Mesendoderm (in vitro differentiated cells): Measurements from ENCODE around the gene NAXE.

Source experiments
- DNase-seq: peaks from one replicate; pipeline ENCODE4 v3.0.0; 2013
- H2AK5ac ChIP-seq: 2 replicates; pipeline ENCODE4 v1.6.1; 2013; ENCODE audit warnings: low read length, inconsistent platforms
- H2BK120ac ChIP-seq: 2 replicates; pipeline ENCODE4 v1.6.1; 2013; ENCODE audit warnings: low read depth, mild to moderate bottlenecking, low read length, moderate library complexity, mixed read lengths
- H2BK15ac ChIP-seq: replicated peaks from 2 replicates; pipeline ENCODE4 v1.6.1; 2013; ENCODE audit warnings: low read depth, mild to moderate bottlenecking, moderate library complexity
- H2BK5ac ChIP-seq: 2 replicates; pipeline ENCODE4 v1.6.1; 2013; ENCODE audit warnings: low read length, inconsistent platforms
- H3K18ac ChIP-seq: 2 replicates; pipeline ENCODE4 v1.6.1; 2013; ENCODE audit warnings: mild to moderate bottlenecking, low read length, mixed read lengths
- H3K23ac ChIP-seq: one replicate; pipeline ENCODE4 v1.6.1; 2013; ENCODE audit warnings: low read length
- H3K27ac ChIP-seq: 2 replicates; pipeline ENCODE4 v1.5.1; 2013; ENCODE audit warnings: low read depth, mild to moderate bottlenecking, inconsistent platforms, low read length, moderate library complexity
- H3K27me3 ChIP-seq: 2 replicates; pipeline ENCODE4 v1.6.1; 2013; ENCODE audit warnings: low read length, control low read depth, mild to moderate bottlenecking, inconsistent platforms; ENCODE audit not compliant: insufficient read depth, poor library complexity
- H3K36me3 ChIP-seq: 2 replicates; pipeline ENCODE4 v1.6.1; 2013; ENCODE audit warnings: low read length, inconsistent platforms; ENCODE audit not compliant: control insufficient read depth, insufficient read depth
- H3K4ac ChIP-seq: one replicate; pipeline ENCODE4 v1.6.1; 2013; ENCODE audit warnings: low read depth, mild to moderate bottlenecking, low read length, moderate library complexity
- H3K4me1 ChIP-seq: 2 replicates; pipeline ENCODE4 v1.6.1; 2013; ENCODE audit warnings: low read depth, low read length, inconsistent platforms; ENCODE audit not compliant: control insufficient read depth
- H3K4me2 ChIP-seq: 2 replicates; pipeline ENCODE4 v1.6.1; 2013; ENCODE audit warnings: low read length
- H3K4me3 ChIP-seq: 2 replicates; pipeline ENCODE4 v1.5.1; 2013; ENCODE audit warnings: mild to moderate bottlenecking, low read length
- H3K56ac ChIP-seq: one replicate; pipeline ENCODE4 v1.6.1; 2013; ENCODE audit warnings: low read length
- H3K79me1 ChIP-seq: 2 replicates; pipeline ENCODE4 v1.6.1; 2013; ENCODE audit warnings: low read length, inconsistent platforms
- H3K79me2 ChIP-seq: 2 replicates; pipeline ENCODE4 v1.6.1; 2013; ENCODE audit warnings: mild to moderate bottlenecking, low read length; ENCODE audit not compliant: control insufficient read depth, insufficient read depth
- H3K9ac ChIP-seq: 2 replicates; pipeline ENCODE4 v1.6.1; 2013; ENCODE audit warnings: low read length, inconsistent platforms
- H4K5ac ChIP-seq: one replicate; pipeline ENCODE4 v1.6.1; 2013; ENCODE audit warnings: low read length
- H4K8ac ChIP-seq: one replicate; pipeline ENCODE4 v1.6.1; 2013; ENCODE audit warnings: low read depth, mild to moderate bottlenecking, control low read depth, low read length, moderate library complexity
- WGBS: extraction: QIAGEN DNeasy Blood & Tissue Kit; methylation state at CpG from one replicate; pipeline ENCODE4 v1.1.7; 2013; ENCODE audit warnings: low lambda C conversion rate, missing lambda C conversion rate; ENCODE audit not compliant: insufficient coverage; ENCODE audit errors: extremely low coverage; 5-methylcytosine and 5-hydroxymethylcytosine counted together

Gene NAXE

DNA sequence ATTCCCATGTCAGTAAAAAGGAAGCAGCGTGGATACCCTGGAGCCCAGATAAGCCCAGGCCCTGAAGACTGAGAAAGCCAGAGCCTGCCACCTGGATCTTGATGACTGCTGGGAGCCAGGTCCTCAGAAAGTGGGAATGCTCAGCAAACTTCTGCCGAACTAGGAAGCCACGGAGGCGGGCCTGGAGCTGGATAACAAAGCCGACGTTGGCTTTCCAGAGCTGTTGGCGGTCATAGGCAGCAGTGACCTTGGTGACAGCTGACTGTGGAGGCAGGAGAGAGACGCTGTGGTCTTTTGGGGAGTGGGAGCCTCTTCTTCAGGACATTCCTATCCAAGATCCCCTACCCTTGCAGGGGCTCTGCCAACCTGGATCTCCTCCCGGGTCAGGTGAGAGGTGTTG is 43.6 kb upstream of the NAXE start:
- no peak overlapping the region for H2BK15ac ChIP-seq
- peaks cover 13% of the 10 kb centered on the region for H3K36me3 ChIP-seq
- H2BK5ac ChIP-seq = no peak overlapping the region
- H3K4me3 ChIP-seq = no peak overlapping the region
- no peak overlapping the region for H3K23ac ChIP-seq
- H3K27me3 ChIP-seq = no peaks in the 10 kb centered on the region
- H2AK5ac ChIP-seq = no peak overlapping the region
- no peak for DNase-seq
- no peak overlapping the region for H3K18ac ChIP-seq
- H3K56ac ChIP-seq = no peak overlapping the region
- no CpG with 5 or more reads among the region's 9 CpGs for WGBS
- no peak overlapping the region for H3K4ac ChIP-seq
- H3K27ac ChIP-seq = no peak overlapping the region
- no peak overlapping the region for H2BK120ac ChIP-seq
- H3K9ac ChIP-seq = no peak overlapping the region
- H3K4me2 ChIP-seq = no peak overlapping the region
- no peak overlapping the region for H4K5ac ChIP-seq
- no peaks in the 10 kb centered on the region for H3K79me1 ChIP-seq
- H4K8ac ChIP-seq = no peak overlapping the region
- no peaks in the 10 kb centered on the region for H3K79me2 ChIP-seq
- H3K4me1 ChIP-seq = no peaks in the 10 kb centered on the region

GRCh38 chr1:156549390-156549789 is 42.2 kb upstream of the NAXE start:
- Histone ChIP-seq H3K27me3 (no peaks in the 10 kb centered on the region), H3K56ac (no peak overlapping the region), H4K8ac (no peak overlapping the region), H3K9ac (no peak overlapping the region), H3K23ac (no peak overlapping the region), H2AK5ac (no peak overlapping the region), H3K4me3 (no peak overlapping the region), H4K5ac (no peak overlapping the region), H2BK5ac (no peak overlapping the region), H3K79me2 (no peaks in the 10 kb centered on the region), H3K79me1 (no peaks in the 10 kb centered on the region), H3K4me1 (no peaks in the 10 kb centered on the region), H2BK15ac (no peak overlapping the region), H3K4ac (no peak overlapping the region), H2BK120ac (no peak overlapping the region), H3K36me3 (peaks cover 13% of the 10 kb centered on the region), H3K18ac (no peak overlapping the region), H3K27ac (no peak overlapping the region), H3K4me2 (no peak overlapping the region)
- WGBS = no CpG with 5 or more reads among the region's 2 CpGs
- DNase-seq = peak; percentile 66

DNA sequence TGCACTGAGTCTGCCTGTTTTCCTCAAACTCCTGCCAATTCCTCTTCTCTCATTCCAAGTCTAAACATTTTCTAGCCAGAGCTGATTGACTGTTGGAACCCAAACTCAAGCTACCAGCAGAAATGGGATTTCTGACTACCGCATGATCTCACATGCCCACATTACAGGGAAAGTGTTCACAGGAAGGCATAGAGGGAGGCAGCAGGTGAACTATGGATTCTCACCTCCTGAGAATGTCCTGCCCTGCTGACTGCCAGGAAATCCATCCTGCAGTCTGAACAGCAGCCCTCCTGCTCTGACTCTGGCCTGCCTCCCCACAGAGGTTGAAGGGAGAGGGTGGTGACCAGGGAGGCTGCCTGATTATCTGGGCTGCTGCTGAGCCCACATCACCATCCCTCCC is 41.7 kb upstream of the NAXE start:
- Histone ChIP-seq H2BK120ac (no peak overlapping the region), H3K9ac (no peak overlapping the region), H3K4me3 (no peak overlapping the region), H3K27ac (no peak overlapping the region), H3K27me3 (no peaks in the 10 kb centered on the region), H3K23ac (no peak overlapping the region), H2BK15ac (no peak overlapping the region), H4K8ac (no peak overlapping the region), H2AK5ac (no peak overlapping the region), H2BK5ac (no peak overlapping the region), H3K4me2 (no peak overlapping the region), H4K5ac (no peak overlapping the region), H3K36me3 (peaks cover 13% of the 10 kb centered on the region), H3K18ac (no peak overlapping the region), H3K79me2 (no peaks in the 10 kb centered on the region), H3K56ac (no peak overlapping the region), H3K4me1 (no peaks in the 10 kb centered on the region), H3K4ac (no peak overlapping the region), H3K79me1 (no peaks in the 10 kb centered on the region)
- WGBS = no CpG with 5 or more reads among the region's 1 CpG
- no peak for DNase-seq

GRCh38 chr1:156550346-156550745 is 41.2 kb upstream of the NAXE start:
- Histone ChIP-seq H2BK120ac (no peak overlapping the region), H3K4ac (no peak overlapping the region), H3K9ac (no peak overlapping the region), H4K8ac (no peak overlapping the region), H2AK5ac (no peak overlapping the region), H3K18ac (no peak overlapping the region), H2BK5ac (no peak overlapping the region), H4K5ac (no peak overlapping the region), H3K27ac (no peak overlapping the region), H3K27me3 (no peaks in the 10 kb centered on the region), H3K79me1 (no peaks in the 10 kb centered on the region), H2BK15ac (no peak overlapping the region), H3K4me2 (no peak overlapping the region), H3K79me2 (no peaks in the 10 kb centered on the region), H3K4me1 (no peaks in the 10 kb centered on the region), H3K4me3 (no peak overlapping the region), H3K23ac (no peak overlapping the region), H3K36me3 (peaks cover 13% of the 10 kb centered on the region), H3K56ac (no peak overlapping the region)
- no peak for DNase-seq
- no CpG with 5 or more reads among the region's 5 CpGs for WGBS

GRCh38 chr1:156551066-156551643 is 40.4 kb upstream of the NAXE start:
- Histone ChIP-seq H3K23ac (no peak overlapping the region), H4K5ac (no peak overlapping the region), H3K27ac (no peak overlapping the region), H3K79me1 (no peaks in the 10 kb centered on the region), H3K27me3 (no peaks in the 10 kb centered on the region), H3K56ac (no peak overlapping the region), H3K79me2 (no peaks in the 10 kb centered on the region), H2BK120ac (no peak overlapping the region), H2AK5ac (no peak overlapping the region), H4K8ac (no peak overlapping the region), H3K4ac (no peak overlapping the region), H3K4me1 (no peaks in the 10 kb centered on the region), H2BK5ac (no peak overlapping the region), H3K9ac (no peak overlapping the region), H3K4me3 (no peak overlapping the region), H3K4me2 (no peak overlapping the region), H3K18ac (no peak overlapping the region), H2BK15ac (no peak overlapping the region), H3K36me3 (peaks cover 13% of the 10 kb centered on the region)
- no peak for DNase-seq
- no CpG with 5 or more reads among the region's 3 CpGs for WGBS

DNA sequence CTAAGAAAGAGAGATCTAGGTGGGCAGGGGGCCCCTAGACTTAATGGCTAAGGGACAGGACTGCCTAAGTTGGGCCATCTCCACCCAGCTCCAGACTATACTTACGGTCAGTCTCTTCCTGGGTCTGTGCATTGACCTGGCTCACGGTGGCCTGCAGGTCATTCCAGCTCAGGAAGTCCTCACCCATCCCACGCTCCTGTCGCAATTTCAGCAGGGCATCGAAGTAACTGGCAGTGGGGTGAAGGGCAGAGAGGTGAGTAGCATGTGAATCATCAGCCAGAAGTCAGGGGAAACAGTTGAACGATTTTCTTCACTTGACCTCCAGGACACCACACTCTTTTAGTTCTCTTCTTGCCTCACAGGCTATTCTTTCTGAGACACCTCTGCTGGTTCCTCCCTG is 39.7 kb upstream of the NAXE start:
- Histone ChIP-seq H3K27me3 (no peaks in the 10 kb centered on the region), H3K56ac (no peak overlapping the region), H2AK5ac (no peak overlapping the region), H2BK15ac (no peak overlapping the region), H4K5ac (no peak overlapping the region), H2BK5ac (no peak overlapping the region), H3K79me2 (no peaks in the 10 kb centered on the region), H3K4me1 (no peaks in the 10 kb centered on the region), H3K23ac (no peak overlapping the region), H3K27ac (no peak overlapping the region), H3K18ac (no peak overlapping the region), H3K4me2 (no peak overlapping the region), H3K9ac (no peak overlapping the region), H2BK120ac (no peak overlapping the region), H3K4me3 (no peak overlapping the region), H3K36me3 (peaks cover 10% of the 10 kb centered on the region), H3K4ac (no peak overlapping the region), H3K79me1 (no peaks in the 10 kb centered on the region), H4K8ac (no peak overlapping the region)
- DNase-seq = no peak
- WGBS = no CpG with 5 or more reads among the region's 6 CpGs
